HCT116 (cell line): ENCODE data around the gene NCOA1. TPM values are rescaled to one million over a fixed set of nuclear protein-coding genes. Genes with fewer than 3 reads are reported as not detected.

Experiments used
- ATAC-seq: fragments of 200-7000 bp; cut with Tn5 transposase; 2 replicates; pipeline ENCODE4 v1.9.1; 2020; ENCODE audit warnings: mild to moderate bottlenecking, moderate library complexity
- BruUV-seq: library from RNA; stranded (reverse); fragments of 400-500 nt; replicated peaks from 2 replicates; lab custom pipeline; 2021; lab: Mats Ljungman, UMichigan
- CTCF ChIA-PET: fragments of 300-600 bp; sonication (Branson Sonifier 250); formaldehyde crosslinking; loops from one replicate; lab custom pipeline; 2021; ENCODE audit warnings: antibody characterized with exemption; lab: Charles Lee
- POLR2A ChIA-PET: fragments of 300-600, 350-600 bp; sonication (Branson Sonifier 250); formaldehyde crosslinking; loops from one replicate; lab custom pipeline; 2021; ENCODE audit warnings: antibody characterized with exemption; lab: Charles Lee
- RAD21 ChIA-PET, 2 experiments: fragments of 300-600 bp; sonication (Branson Sonifier 250); formaldehyde crosslinking; loops; one replicate each; lab custom pipeline; 2023; ENCODE audit warnings: low total read pairs in 2 of 2; ENCODE audit not compliant: uncharacterized antibody in 2 of 2, unreplicated experiment in 2 of 2, low non-redundant PET in 1 of 2; lab: Charles Lee
- DNase-seq: peaks from one replicate; pipeline ENCODE4 v3.0.0-alpha.2; 2010; ENCODE audit warnings: low read depth, low spot score
- H2AFZ ChIP-seq: fragments of 200-600 bp; shearing (Covaris generic), sonication (generic); 2 replicates; pipeline ENCODE4 v1.6.1; 2017; ENCODE audit warnings: low read depth, mixed run types, mixed read lengths, antibody characterized with exemption, low read length; ENCODE audit not compliant: poor library complexity, severe bottlenecking
- H3K27ac ChIP-seq: 2 replicates; pipeline ENCODE4 v1.5.1; 2012; ENCODE audit warnings: low read depth, low read length
- H3K27me3 ChIP-seq: fragments of 200-600 bp; sonication (generic); 2 replicates; pipeline ENCODE4 v1.6.1; 2016; ENCODE audit warnings: mixed run types, low read length, mixed read lengths; ENCODE audit not compliant: insufficient read depth
- H3K36me3 ChIP-seq, 2 experiments: fragments of 200-500 bp in 1 of 2; fragments of 200-600 bp in 1 of 2; sonication (Bioruptor generic) in 1 of 2; sonication (generic) in 1 of 2; 2 replicates each; pipeline versions ENCODE4 v1.5.1 to v1.6.1; 2014 to 2016; ENCODE audit warnings: low read length in 2 of 2, inconsistent platforms in 1 of 2, mixed read lengths in 1 of 2, mixed run types in 1 of 2; ENCODE audit not compliant: insufficient read depth in 2 of 2, control insufficient read depth in 1 of 2
- H3K4me1 ChIP-seq, 2 experiments: fragments of 200-600 bp in 1 of 2; sonication (generic) in 1 of 2; 2 replicates each; pipeline versions ENCODE4 v1.5.1 to v1.6.1; 2012 to 2017; ENCODE audit warnings: low read length in 2 of 2, inconsistent platforms in 1 of 2, mild to moderate bottlenecking in 1 of 2, mixed read lengths in 1 of 2, mixed run types in 1 of 2, moderate library complexity in 1 of 2; ENCODE audit not compliant: insufficient read depth in 2 of 2, control insufficient read depth in 1 of 2
- H3K4me2 ChIP-seq: fragments of 200-600 bp; sonication (generic); 2 replicates; pipeline ENCODE4 v1.6.1; 2017; ENCODE audit warnings: mixed run types, low read length, mixed read lengths
- H3K4me3 ChIP-seq, 2 experiments: fragments of 200-600 bp in 1 of 2; sonication (generic) in 1 of 2; replicated peaks in 1 of 2; 2 replicates each; pipeline ENCODE4 v1.5.1; 2011 to 2016; ENCODE audit warnings: low read length in 2 of 2, control low read depth in 1 of 2, low read depth in 1 of 2, mild to moderate bottlenecking in 1 of 2, mixed read lengths in 1 of 2, mixed run types in 1 of 2
- H3K79me2 ChIP-seq: fragments of 200-600 bp; sonication (generic); 2 replicates; pipeline ENCODE4 v1.6.1; 2017; ENCODE audit warnings: mild to moderate bottlenecking, mixed run types, low read length, moderate library complexity, mixed read lengths; ENCODE audit not compliant: insufficient read depth
- H3K9ac ChIP-seq: fragments of 200-600 bp; sonication (generic); 2 replicates; pipeline ENCODE4 v1.6.1; 2016; ENCODE audit warnings: low read length, mixed read lengths
- H3K9me2 ChIP-seq: fragments of 200-600 bp; sonication (generic), shearing (Covaris generic); 2 replicates; pipeline ENCODE4 v1.6.1; 2017; ENCODE audit warnings: mixed run types, mild to moderate bottlenecking, moderate library complexity; ENCODE audit not compliant: insufficient read depth
- H3K9me3 ChIP-seq, 2 experiments: fragments of 200-500 bp in 1 of 2; fragments of 200-600 bp in 1 of 2; sonication (Bioruptor generic) in 1 of 2; sonication (generic) in 1 of 2; 2 replicates each; pipeline ENCODE4 v1.6.1; 2014 to 2017; ENCODE audit warnings: low read length in 2 of 2, mixed read lengths in 2 of 2, inconsistent platforms in 1 of 2, low read depth in 1 of 2, mild to moderate bottlenecking in 1 of 2, mixed run types in 1 of 2, moderate library complexity in 1 of 2; ENCODE audit not compliant: control insufficient read depth in 1 of 2, insufficient read depth in 1 of 2
- H4K20me1 ChIP-seq: fragments of 200-600 bp; sonication (generic), shearing (Covaris generic); 2 replicates; pipeline ENCODE4 v1.6.1; 2017; ENCODE audit warnings: mixed run types, mild to moderate bottlenecking, moderate library complexity; ENCODE audit not compliant: insufficient read depth
- ATF3 ChIP-seq: IDR thresholded peaks from 2 replicates; pipeline ENCODE4 v1.6.1; 2012
- CBX3 ChIP-seq: IDR thresholded peaks from 2 replicates; pipeline ENCODE4 v1.6.1; 2012; ENCODE audit warnings: low read depth
- CEBPB ChIP-seq: IDR thresholded peaks from 2 replicates; pipeline ENCODE4 v1.6.1; 2012; ENCODE audit warnings: low read depth
- CTCF ChIP-seq, 3 experiments: fragments of 200-600 bp in 1 of 3; sonication (generic) in 1 of 3; IDR thresholded peaks in 2 of 3; conservative IDR thresholded peaks in 1 of 3; 2 replicates each; pipeline ENCODE4 v1.5.1; 2012 to 2017; ENCODE audit warnings: low read depth in 2 of 3, low read length in 2 of 3, antibody characterized with exemption in 1 of 3, borderline replicate concordance in 1 of 3, control low read depth in 1 of 3, mild to moderate bottlenecking in 1 of 3, mixed read lengths in 1 of 3, mixed run types in 1 of 3, moderate library complexity in 1 of 3; ENCODE audit not compliant: insufficient read depth in 1 of 3
- EGR1 ChIP-seq: IDR thresholded peaks from 2 replicates; pipeline ENCODE4 v1.6.1; 2012; ENCODE audit warnings: low read depth
- ELF1 ChIP-seq: IDR thresholded peaks from 2 replicates; pipeline ENCODE4 v1.6.1; 2012; ENCODE audit warnings: low read depth, borderline replicate concordance
- EZH2phosphoT487 ChIP-seq: fragments of 200-600 bp; IDR thresholded peaks from 2 replicates; pipeline ENCODE4 v1.6.1; 2018; ENCODE audit warnings: antibody characterized with exemption, borderline replicate concordance
- JUND ChIP-seq: IDR thresholded peaks from 2 replicates; pipeline ENCODE4 v1.6.1; 2012
- MAX ChIP-seq: IDR thresholded peaks from 2 replicates; pipeline ENCODE4 v1.6.1; 2012
- POLR2A ChIP-seq: IDR thresholded peaks from 2 replicates; pipeline ENCODE4 v1.7.0; 2011; ENCODE audit warnings: borderline replicate concordance; ENCODE audit not compliant: insufficient read depth, insufficient read length; ENCODE audit errors: extremely low read depth
- POLR2AphosphoS5 ChIP-seq: IDR thresholded peaks from 2 replicates; pipeline ENCODE4 v1.6.1; 2011; ENCODE audit warnings: mild to moderate bottlenecking, low read depth, low read length, moderate library complexity
- SP1 ChIP-seq: IDR thresholded peaks from 2 replicates; pipeline ENCODE4 v1.6.1; 2012; ENCODE audit warnings: low read depth
- SRF ChIP-seq: IDR thresholded peaks from 2 replicates; pipeline ENCODE4 v1.6.1; 2012; ENCODE audit warnings: low read depth
- TCF7L2 ChIP-seq: IDR thresholded peaks from 2 replicates; pipeline ENCODE4 v1.7.0; 2011; ENCODE audit warnings: borderline replicate concordance, inconsistent platforms; ENCODE audit not compliant: insufficient read depth, insufficient read length; ENCODE audit errors: extremely low read depth
- YY1 ChIP-seq: IDR thresholded peaks from 2 replicates; pipeline ENCODE4 v1.6.1; 2011; ENCODE audit warnings: low read length, low read depth, moderate library complexity, mild to moderate bottlenecking; ENCODE audit not compliant: insufficient replicate concordance; ENCODE audit errors: extremely low read depth
- ZBTB33 ChIP-seq: IDR thresholded peaks from 2 replicates; pipeline ENCODE4 v1.6.1; 2011; ENCODE audit warnings: mild to moderate bottlenecking, low read length, moderate library complexity; ENCODE audit not compliant: insufficient replicate concordance; ENCODE audit errors: extremely low read depth
- ZFX ChIP-seq: fragments of 450-650 bp; IDR thresholded peaks from 2 replicates; pipeline ENCODE4 v1.6.1; 2017
- intact Hi-C: fragments of 100-400 bp; cut with micrococcal nuclease; formaldehyde crosslinking; loops from 2 replicates; pipeline ENCODE4 v1.10.0; 2022
- total RNA-seq: library from RNA; stranded (reverse); gene quantifications from one replicate; pipeline ENCODE4 v1.2.1, GENCODE V29; 2021; ENCODE audit not compliant: unreplicated experiment

Gene NCOA1
- total RNA-seq, 1 experiment from 2014 or later = 10.4 TPM

GRCh38 chr2:24779116-24779515, 288.1 kb downstream of the NCOA1 start:
- H3K79me2 ChIP-seq = no peaks in the 10 kb centered on the region
- no peak overlapping the region for H3K27ac ChIP-seq
- POLR2A ChIA-PET = no interaction called here
- H3K36me3 ChIP-seq = no peaks in the 10 kb centered on the region
- no peak for ATAC-seq
- no peaks in the 10 kb centered on the region for H3K9me2 ChIP-seq
- RAD21 ChIA-PET = no interaction called here
- no peak for TF ChIP-seq TCF7L2
- no peak for TF ChIP-seq EZH2phosphoT487
- no peak for TF ChIP-seq JUND
- TF ChIP-seq SRF = no peak
- TF ChIP-seq ATF3 = no peak
- DNase-seq = no peak
- no peak overlapping the region for H3K4me2 ChIP-seq
- H4K20me1 ChIP-seq = no peaks in the 10 kb centered on the region
- no peaks in the 10 kb centered on the region for H3K9me3 ChIP-seq
- no peak overlapping the region for H3K4me3 ChIP-seq
- H3K4me1 ChIP-seq = no peaks in the 10 kb centered on the region
- H3K9ac ChIP-seq = no peak overlapping the region
- no peaks in the 10 kb centered on the region for H3K27me3 ChIP-seq
- no peak overlapping the region for H2AFZ ChIP-seq
- intact Hi-C loops = no loop called here
- no TSS peak for BruUV-seq
- CTCF ChIA-PET = interaction anchor here (2.0 kb wide), 1 partner anchor 12 kb away, joined by 6 read pairs; no protein-coding TSS in a partner anchor

GRCh38 chr2:24783641-24784040, 292.6 kb downstream of the NCOA1 start:
- POLR2A ChIA-PET = no interaction called here
- BruUV-seq = no TSS peak
- TF ChIP-seq POLR2AphosphoS5 = no peak
- no peak for TF ChIP-seq EZH2phosphoT487
- TF ChIP-seq TCF7L2 = no peak
- TF ChIP-seq POLR2A = no peak
- no peak for TF ChIP-seq CBX3
- TF ChIP-seq ATF3 = no peak
- no peak for TF ChIP-seq MAX
- no peak for TF ChIP-seq ZFX
- no peak for TF ChIP-seq ELF1
- no peak for TF ChIP-seq CEBPB
- TF ChIP-seq CTCF (IDR thresholded peaks at IDR 0.05 in 2 of 3, conservative IDR thresholded peaks at IDR 0.05 in 1 of 3; ENCODE audit: borderline replicate concordance in 1 of 3, insufficient read depth in 1 of 3, low read depth in 2 of 3, low read length in 2 of 3) = no peak
- no peak for TF ChIP-seq ZBTB33
- TF ChIP-seq EGR1 = no peak
- TF ChIP-seq SP1 = no peak
- no peak for TF ChIP-seq YY1

More at GRCh38 chr2:24783641-24784040, 292.6 kb downstream of the NCOA1 start:
- no peaks in the 10 kb centered on the region for H3K4me1 ChIP-seq
- no peaks in the 10 kb centered on the region for H3K9me2 ChIP-seq
- no peaks in the 10 kb centered on the region for H3K27me3 ChIP-seq
- no peaks in the 10 kb centered on the region for H3K36me3 ChIP-seq
- no peak overlapping the region for H3K9ac ChIP-seq
- H3K79me2 ChIP-seq = no peaks in the 10 kb centered on the region
- no peak overlapping the region for H3K4me3 ChIP-seq
- no peaks in the 10 kb centered on the region for H3K9me3 ChIP-seq
- ChIA-PET CTCF (no interaction called here), RAD21 (no interaction called here)
- no peak overlapping the region for H3K27ac ChIP-seq
- ATAC-seq (no peak), DNase-seq (no peak)
- H4K20me1 ChIP-seq = no peaks in the 10 kb centered on the region
- intact Hi-C loops = no loop called here
- no peak overlapping the region for H2AFZ ChIP-seq
- no peak overlapping the region for H3K4me2 ChIP-seq
